K562 (cell line): ENCODE measurements around the gene NOD1. TPM values are rescaled to one million over a fixed set of nuclear protein-coding genes. Genes with fewer than 3 reads are reported as not detected.

ENCODE experiments used
- ARID1B ChIP-seq: fragments of 450-650 bp; IDR thresholded peaks from 2 replicates; pipeline ENCODE4 v1.6.1; 2016; ENCODE audit warnings: antibody characterized with exemption, mild to moderate bottlenecking, inconsistent platforms
- ATF2 ChIP-seq: sonication (generic); formaldehyde crosslinking; IDR thresholded peaks from 2 replicates; pipeline ENCODE4 v1.8.1; 2022; ENCODE audit warnings: missing genetic modification reagents
- ATF6 ChIP-seq: sonication (generic); formaldehyde crosslinking; IDR thresholded peaks from 2 replicates; pipeline ENCODE4 v1.4.0; 2020; ENCODE audit warnings: mild to moderate bottlenecking, missing genetic modification reagents
- CHD2 ChIP-seq: IDR thresholded peaks from 2 replicates; pipeline ENCODE4 v1.6.1; 2011; ENCODE audit warnings: low read depth, low read length
- DNMT1 ChIP-seq: fragments of 450-650 bp; IDR thresholded peaks from 2 replicates; pipeline ENCODE4 v1.6.1; 2016; ENCODE audit warnings: antibody characterized with exemption, mild to moderate bottlenecking
- E2F6 ChIP-seq, 2 experiments: IDR thresholded peaks; 2 replicates each; pipeline ENCODE4 v1.6.1; 2011; ENCODE audit warnings: borderline replicate concordance in 1 of 2, control low read depth in 1 of 2, low read depth in 1 of 2, low read length in 1 of 2, mild to moderate bottlenecking in 1 of 2, mixed read lengths in 1 of 2, moderate library complexity in 1 of 2; ENCODE audit not compliant: insufficient read depth in 1 of 2, insufficient read length in 1 of 2, poor library complexity in 1 of 2, severe bottlenecking in 1 of 2; ENCODE audit errors: extremely low read depth in 1 of 2
- ESRRA ChIP-seq: fragments of 450-650 bp; IDR thresholded peaks from 2 replicates; pipeline ENCODE4 v1.6.1; 2014; ENCODE audit warnings: low read depth, mild to moderate bottlenecking, moderate library complexity, borderline replicate concordance
- LCOR ChIP-seq: sonication (generic); formaldehyde crosslinking; IDR thresholded peaks from 2 replicates; pipeline ENCODE4 v1.8.0; 2022; ENCODE audit warnings: mild to moderate bottlenecking, missing genetic modification reagents
- MIER1 ChIP-seq: fragments of 450-650 bp; IDR thresholded peaks from 2 replicates; pipeline ENCODE4 v1.6.1; 2016; ENCODE audit warnings: antibody characterized with exemption, mild to moderate bottlenecking, low read depth
- NCOR1 ChIP-seq: fragments of 450-650 bp; IDR thresholded peaks from 2 replicates; pipeline ENCODE4 v1.6.1; 2016; ENCODE audit warnings: mild to moderate bottlenecking, moderate library complexity
- NR2C2 ChIP-seq, 2 experiments: fragments of 200-800 bp in 1 of 2; sonication (Bioruptor generic) in 1 of 2; sonication (generic) in 1 of 2; formaldehyde crosslinking in 1 of 2; IDR thresholded peaks; 2 replicates each; pipeline versions ENCODE4 v1.6.1 to v1.8.0; 2016 to 2022; ENCODE audit warnings: mild to moderate bottlenecking in 1 of 2, missing compliant biosample characterization in 1 of 2, missing genetic modification characterization in 1 of 2, missing genetic modification reagents in 1 of 2
- PHF20 ChIP-seq: fragments of 450-650 bp; IDR thresholded peaks from 2 replicates; pipeline ENCODE4 v1.6.1; 2018; ENCODE audit not compliant: partially characterized antibody
- RBFOX2 ChIP-seq: fragments of 200-400 bp; formaldehyde crosslinking; IDR thresholded peaks from 2 replicates; pipeline ENCODE4 v1.6.1; 2017; ENCODE audit warnings: low read depth, mild to moderate bottlenecking, low read length, moderate library complexity
- RUNX1 ChIP-seq: sonication (generic); IDR thresholded peaks from 2 replicates; pipeline ENCODE4 v1.6.1; 2016; ENCODE audit warnings: antibody characterized with exemption, low read depth
- SP1 ChIP-seq: sonication (generic); formaldehyde crosslinking; IDR thresholded peaks from 2 replicates; pipeline ENCODE4 v1.8.1; 2022; ENCODE audit warnings: mild to moderate bottlenecking, missing genetic modification reagents
- SRSF3 ChIP-seq: fragments of 200-400 bp; formaldehyde crosslinking; IDR thresholded peaks from 2 replicates; pipeline ENCODE4 v1.6.1; 2016; ENCODE audit warnings: mild to moderate bottlenecking, low read length, moderate library complexity; ENCODE audit not compliant: insufficient read depth
- STAT5B ChIP-seq: fragments of 250-450 bp; sonication (Bioruptor Pico); IDR thresholded peaks from 2 replicates; pipeline ENCODE4 v1.8.0; 2021; ENCODE audit warnings: mild to moderate bottlenecking, inconsistent platforms
- TCF7L2 ChIP-seq: fragments of 150-350 bp; IDR thresholded peaks from 2 replicates; pipeline ENCODE4 v1.6.1; 2016; ENCODE audit warnings: low read depth, mild to moderate bottlenecking, low read length, moderate library complexity
- TEAD1 ChIP-seq, 2 experiments: fragments of 450-650 bp in 1 of 2; sonication (generic) in 1 of 2; formaldehyde crosslinking; IDR thresholded peaks; 2 replicates each; pipeline versions ENCODE4 v1.4.0 to v1.8.0; 2020 to 2022; ENCODE audit warnings: mild to moderate bottlenecking in 2 of 2, missing genetic modification reagents in 1 of 2
- USF1 ChIP-seq: sonication (generic); formaldehyde crosslinking; IDR thresholded peaks from 2 replicates; pipeline ENCODE4 v1.9.0; 2022; ENCODE audit warnings: mild to moderate bottlenecking, missing genetic modification reagents
- ZNF121 ChIP-seq: sonication (generic); formaldehyde crosslinking; conservative IDR thresholded peaks from 2 replicates; pipeline ENCODE4 v1.8.0; 2022; ENCODE audit warnings: missing genetic modification reagents
- ZNF282 ChIP-seq: sonication (generic); formaldehyde crosslinking; IDR thresholded peaks from 2 replicates; pipeline ENCODE4 v1.8.1; 2023; ENCODE audit warnings: missing genetic modification reagents
- ZNF764 ChIP-seq: fragments of 250-450 bp; sonication (Bioruptor Pico); IDR thresholded peaks from 2 replicates; pipeline ENCODE4 v1.4.0; 2020; ENCODE audit warnings: low read depth, mild to moderate bottlenecking, moderate library complexity
- polyA plus RNA-seq, 8 experiments: library from polyadenylated mRNA; depleted of rRNA in 4 of 8; stranded (reverse) in 5 of 8; unstranded in 3 of 8; fragments of >200 nt; fragmentation: Nextera tagmentation in 2 of 8; fragmentation: Illumina TruSeq in 1 of 8; extraction: Ambion mirVana in 2 of 8; extraction: Trizol in 1 of 8; gene quantifications; 2 replicates each; pipeline versions ENCODE4 v1.2.1 to v1.2.3, GENCODE V29; 2011 to 2014; ENCODE audit warnings: inconsistent platforms in 1 of 8, missing spikeins in 1 of 8
- total RNA-seq, 7 experiments: library from RNA; depleted of rRNA in 6 of 7; stranded (reverse); fragments of >200 nt in 6 of 7; fragmentation: Illumina TruSeq in 2 of 7; extraction: Trizol in 2 of 7; gene quantifications; 2 replicates each; pipeline versions ENCODE4 v1.2.1 to v1.2.3, GENCODE V29; 2011 to 2021; ENCODE audit warnings: low replicate concordance in 1 of 7

Gene NOD1
- total and polyA plus RNA-seq, 9 of the 15 experiments (the other 6 are each of a cell fraction or from before 2014, with no cell fraction given): 0.34 to 7.1 (median 4.7) TPM

GRCh38 chr7:30478349-30479201 is at the start of gene NOD1 (continued):
- peak; percentile 92 for TF ChIP-seq RBFOX2
- no peak for TF ChIP-seq MIER1
- 0 out of 2 replicates have a peak, but pooled peaks have one; percentile 23 for TF ChIP-seq SP1 (CRISPR knock-in tag)
- no peak for TF ChIP-seq STAT5B (CRISPR knock-in tag)
- peak; percentile 46; the same call in 1 of the 2 replicates for TF ChIP-seq ESRRA
- TF ChIP-seq E2F6 (IDR thresholded peaks at IDR 0.05; ENCODE audit: borderline replicate concordance in 1 of 2, extremely low read depth in 1 of 2, insufficient read depth in 1 of 2, insufficient read length in 1 of 2, low read depth in 1 of 2, low read length in 1 of 2, poor library complexity in 1 of 2, severe bottlenecking in 1 of 2): peak; percentile 51 to 66
- TF ChIP-seq RUNX1: no peak
- no peak for TF ChIP-seq NR2C2 (CRISPR knock-in tag; IDR thresholded peaks at IDR 0.05)
- TF ChIP-seq NR2C2 (tag; IDR thresholded peaks at IDR 0.05): 0 out of 2 replicates have a peak, but pooled peaks have one; percentile 49
- no peak for TF ChIP-seq ZNF282 (CRISPR knock-in tag)
- 0 out of 4 replicates have a peak, but pooled peaks of 1 of the 2 experiments have one; percentile 35 for TF ChIP-seq TEAD1 (CRISPR knock-in tag; IDR thresholded peaks at IDR 0.05)
- TF ChIP-seq LCOR: 0 out of 2 replicates have a peak, but pooled peaks have one; percentile 48
- TF ChIP-seq NCOR1: no peak
- TF ChIP-seq ZNF764 (CRISPR knock-in tag): no peak
- TF ChIP-seq ATF2 (CRISPR knock-in tag): no peak
- no peak for TF ChIP-seq SRSF3
- TF ChIP-seq ARID1B: no peak
- no peak for TF ChIP-seq USF1 (CRISPR knock-in tag)
- peak; percentile 86 for TF ChIP-seq CHD2
- TF ChIP-seq ATF6 (CRISPR knock-in tag): 0 out of 2 replicates have a peak, but pooled peaks have one; percentile 38
- peak; percentile 71 for TF ChIP-seq PHF20
- TF ChIP-seq ZNF121 (CRISPR knock-in tag): no peak
- no peak for TF ChIP-seq DNMT1
- no peak for TF ChIP-seq TCF7L2
